Neural cell (in vitro differentiated cells): ENCODE results near the gene FERMT1. TPM values are rescaled to one million over a fixed set of nuclear protein-coding genes. Genes with fewer than 3 reads are reported as not detected.

Experiments
- H2AFZ ChIP-seq: fragments of 200-600, 300-800 bp; sonication (generic), shearing (Covaris generic); 2 replicates; pipeline ENCODE4 v1.6.0; 2014; ENCODE audit warnings: low read depth, mild to moderate bottlenecking, antibody characterized with exemption, low read length, moderate library complexity
- H3F3A ChIP-seq: fragments of 200-600 bp; shearing (Covaris generic); 2 replicates; pipeline ENCODE4 v1.6.1; 2016; ENCODE audit warnings: mild to moderate bottlenecking, moderate library complexity, mixed read lengths, antibody characterized with exemption, low read length; ENCODE audit not compliant: insufficient read depth, poor library complexity, severe bottlenecking
- H3K27ac ChIP-seq: fragments of 200-600, 300-800 bp; sonication (generic), shearing (Covaris generic); 2 replicates; pipeline ENCODE4 v1.5.1; 2014; ENCODE audit warnings: mild to moderate bottlenecking, low read length, moderate library complexity
- H3K27me3 ChIP-seq: fragments of 300-800, 200-600 bp; sonication (generic), shearing (Covaris generic); 2 replicates; pipeline ENCODE4 v1.6.0; 2014; ENCODE audit warnings: mild to moderate bottlenecking, low read depth, low read length, moderate library complexity; ENCODE audit not compliant: insufficient read depth
- H3K36me3 ChIP-seq: fragments of 300-800, 200-600 bp; sonication (generic), shearing (Covaris generic); 2 replicates; pipeline ENCODE4 v1.5.1; 2014; ENCODE audit warnings: mild to moderate bottlenecking, antibody characterized with exemption, low read length, moderate library complexity; ENCODE audit not compliant: insufficient read depth
- H3K4me2 ChIP-seq: fragments of 300-800, 200-600 bp; sonication (generic), shearing (Covaris generic); 2 replicates; pipeline ENCODE4 v1.6.0; 2014; ENCODE audit warnings: mild to moderate bottlenecking, low read length
- H3K4me3 ChIP-seq: fragments of 300-800, 200-600 bp; sonication (generic), shearing (Covaris generic); 2 replicates; pipeline ENCODE4 v1.5.1; 2014; ENCODE audit warnings: mild to moderate bottlenecking, low read length, moderate library complexity
- H3K79me2 ChIP-seq: fragments of 200-600 bp; shearing (Covaris generic); replicated peaks from 2 replicates; pipeline ENCODE4 v1.6.0; 2014; ENCODE audit warnings: mild to moderate bottlenecking, low read length, moderate library complexity; ENCODE audit not compliant: insufficient read depth
- H3K9ac ChIP-seq: fragments of 300-800, 200-600 bp; sonication (generic), shearing (Covaris generic); 2 replicates; pipeline ENCODE4 v1.6.1; 2016; ENCODE audit warnings: mild to moderate bottlenecking, low read length, mixed read lengths
- H3K9me2 ChIP-seq: fragments of 200-600 bp; shearing (Covaris generic); 2 replicates; pipeline ENCODE4 v1.6.1; 2016; ENCODE audit warnings: mild to moderate bottlenecking, low read length, mixed read lengths; ENCODE audit not compliant: insufficient read depth
- H3K9me3 ChIP-seq: fragments of 200-600, 300-800 bp; sonication (generic), shearing (Covaris generic); 2 replicates; pipeline ENCODE4 v1.6.1; 2016; ENCODE audit warnings: mild to moderate bottlenecking, mixed run types, low read length, moderate library complexity, mixed read lengths
- H4K20me1 ChIP-seq: fragments of 200-600 bp; shearing (Covaris generic); 2 replicates; pipeline ENCODE4 v1.6.1; 2016; ENCODE audit warnings: mild to moderate bottlenecking, mixed run types; ENCODE audit not compliant: insufficient read depth
- CTCF ChIP-seq: fragments of 450-650 bp; IDR thresholded peaks from 2 replicates; pipeline ENCODE4 v1.5.1; 2014; ENCODE audit warnings: antibody characterized with exemption, mild to moderate bottlenecking, moderate library complexity; ENCODE audit not compliant: poor library complexity, severe bottlenecking
- EP300 ChIP-seq: fragments of 450-650 bp; conservative IDR thresholded peaks from 2 replicates; pipeline ENCODE4 v1.6.1; 2014; ENCODE audit warnings: antibody characterized with exemption, mild to moderate bottlenecking, moderate library complexity; ENCODE audit not compliant: poor library complexity, severe bottlenecking
- EZH2 ChIP-seq: fragments of 200-600, 300-800 bp; shearing (Covaris generic), sonication (generic); IDR thresholded peaks from 2 replicates; pipeline ENCODE4 v1.6.1; 2014; ENCODE audit warnings: antibody characterized with exemption, low read length, borderline replicate concordance, mild to moderate bottlenecking; ENCODE audit not compliant: insufficient read depth, poor library complexity, severe bottlenecking
- MXI1 ChIP-seq: fragments of 450-650 bp; conservative IDR thresholded peaks from 2 replicates; pipeline ENCODE4 v1.6.1; 2014; ENCODE audit warnings: antibody characterized with exemption, mild to moderate bottlenecking; ENCODE audit not compliant: poor library complexity, severe bottlenecking
- POLR2AphosphoS5 ChIP-seq: IDR thresholded peaks from 2 replicates; pipeline ENCODE4 v1.6.1; 2012
- RAD21 ChIP-seq: fragments of 450-650 bp; conservative IDR thresholded peaks from 2 replicates; pipeline ENCODE4 v1.6.1; 2014; ENCODE audit warnings: antibody characterized with exemption, mild to moderate bottlenecking, moderate library complexity
- REST ChIP-seq: IDR thresholded peaks from 2 replicates; pipeline ENCODE4 v1.6.1; 2012; ENCODE audit warnings: borderline replicate concordance
- SMC3 ChIP-seq: fragments of 450-650 bp; conservative IDR thresholded peaks from 2 replicates; pipeline ENCODE4 v1.6.1; 2014; ENCODE audit warnings: antibody characterized with exemption, mild to moderate bottlenecking, moderate library complexity; ENCODE audit not compliant: poor library complexity
- TAF1 ChIP-seq: IDR thresholded peaks from 2 replicates; pipeline ENCODE4 v1.6.1; 2012; ENCODE audit warnings: low read depth
- polyA plus RNA-seq: library from polyadenylated mRNA; depleted of rRNA; stranded (reverse); fragments of >200 nt; gene quantifications from 2 replicates; pipeline ENCODE4 v1.2.3, GENCODE V29; 2014

The FERMT1 gene
- polyA plus RNA-seq, 1 donor from 2014 or later = not detected

- Histone ChIP-seq H3K9me2 (no peaks in the 10 kb centered on the region), H3K9me3 (no peaks in the 10 kb centered on the region), H3K27ac (no peak overlapping the region), H3F3A (no peaks in the 10 kb centered on the region), H3K27me3 (no peaks in the 10 kb centered on the region), H2AFZ (no peak overlapping the region), H3K9ac (no peak overlapping the region), H3K4me2 (no peak overlapping the region), H3K4me3 (no peak overlapping the region), H3K79me2 (no peaks in the 10 kb centered on the region), H4K20me1 (no peaks in the 10 kb centered on the region), H3K36me3 (no peaks in the 10 kb centered on the region)
- TF ChIP-seq TAF1 = no peak
- TF ChIP-seq RAD21 = no peak
- TF ChIP-seq SMC3 = no peak
- TF ChIP-seq EZH2 = no peak
- no peak for TF ChIP-seq CTCF
- no peak for TF ChIP-seq POLR2AphosphoS5
- no peak for TF ChIP-seq REST
- no peak for TF ChIP-seq MXI1
- no peak for TF ChIP-seq EP300
These were observed 48.0 kb downstream of the FERMT1 start for GRCh38 chr20:6074784-6075183.

- no peak overlapping the region for H3K4me2 ChIP-seq
- no peaks in the 10 kb centered on the region for H3K79me2 ChIP-seq
- H3F3A ChIP-seq = no peaks in the 10 kb centered on the region
- no peaks in the 10 kb centered on the region for H3K9me3 ChIP-seq
- H3K9ac ChIP-seq = no peak overlapping the region
- H3K9me2 ChIP-seq = no peaks in the 10 kb centered on the region
- no peaks in the 10 kb centered on the region for H4K20me1 ChIP-seq
- no peaks in the 10 kb centered on the region for H3K36me3 ChIP-seq
- H3K27ac ChIP-seq = no peak overlapping the region
- no peak overlapping the region for H3K4me3 ChIP-seq
- H3K27me3 ChIP-seq = no peaks in the 10 kb centered on the region
- TF ChIP-seq CTCF = peak; percentile 19
- no peak for TF ChIP-seq EP300
- no peak overlapping the region for H2AFZ ChIP-seq
These were observed 48.7 kb downstream of the FERMT1 start for GRCh38 chr20:6074145-6074561.
